GM18502 (cell line): ENCODE measurements around the gene SMIM1.

Experiments
- ATAC-seq: cut with Tn5 transposase; IDR thresholded peaks from one replicate; pipeline ENCODE4 v1.9.1; 2021; ENCODE audit warnings: mild to moderate bottlenecking; ENCODE audit not compliant: unreplicated experiment, poor library complexity

Gene SMIM1

DNA sequence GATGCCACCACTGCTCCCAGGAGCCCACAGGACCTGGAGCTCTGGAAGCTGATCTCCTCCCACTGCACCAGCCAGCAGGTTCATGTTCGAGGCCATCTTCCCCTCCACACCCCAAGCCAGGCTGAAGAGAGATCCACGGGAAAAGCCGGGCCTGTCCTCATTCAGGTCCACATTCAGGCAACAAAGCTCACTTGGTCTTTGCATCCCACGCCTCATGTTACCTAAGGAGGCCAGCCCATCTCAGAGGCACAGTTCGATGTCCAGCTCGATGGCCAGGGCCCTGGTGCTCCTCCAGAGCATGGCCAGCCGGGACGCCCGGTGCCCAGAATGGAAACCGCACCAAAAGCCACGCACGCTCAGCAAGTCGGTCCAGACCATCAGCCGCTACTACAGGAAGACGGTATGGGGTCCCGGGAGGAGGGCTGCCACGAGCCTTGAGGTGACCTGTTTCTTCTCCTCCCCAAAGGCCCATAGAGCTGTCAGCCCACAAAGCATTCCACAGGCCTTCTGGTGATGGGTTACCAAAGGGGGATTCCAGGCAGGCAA is 20.1 kb upstream of the SMIM1 start, which contains the start of gene CCDC27:
Gene CCDC27, plus strand, starts transcription at position 51 of the 546 bp plus-strand sequence. Its CDS starts 32 bp downstream, at position 83.
- ATAC-seq = no peak

DNA sequence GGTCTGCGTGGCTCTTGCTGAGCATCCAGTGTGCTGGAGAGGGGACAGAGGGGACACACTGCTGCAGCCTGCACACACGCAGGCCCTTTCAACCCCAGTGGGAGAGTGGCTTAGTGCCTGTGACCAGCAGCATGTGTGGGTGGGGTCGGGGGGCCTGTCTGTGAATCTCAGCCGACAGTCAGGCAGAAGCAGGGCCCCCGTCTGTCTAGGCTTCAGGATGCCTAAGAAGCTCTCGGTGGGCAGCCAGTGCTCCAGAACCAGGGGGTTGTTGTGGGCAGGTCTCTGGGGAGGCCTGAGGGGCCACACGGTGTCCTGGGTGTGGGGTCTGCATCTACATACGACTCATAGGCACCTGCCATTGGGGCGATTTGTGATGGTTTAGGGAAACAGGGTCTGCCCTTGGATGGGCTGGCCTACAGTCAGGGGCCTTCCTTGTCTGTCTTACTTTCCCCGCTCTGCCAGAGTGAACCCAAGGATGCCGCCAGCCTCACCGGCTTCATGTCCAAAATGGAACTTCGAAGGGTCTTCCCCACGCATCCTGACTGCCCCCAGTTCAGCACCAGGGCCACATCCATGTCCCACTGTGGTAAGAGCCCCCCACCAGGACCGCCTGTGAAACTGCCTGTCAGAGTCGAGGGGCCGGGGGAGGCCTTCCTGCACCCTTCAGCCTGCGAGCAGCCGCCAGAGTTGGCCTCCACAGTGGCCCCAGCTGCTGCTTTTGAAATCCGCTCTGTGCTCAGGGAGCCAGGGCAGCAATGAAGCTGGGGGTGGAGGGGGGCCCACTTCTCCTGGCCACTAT is 18.7 kb upstream of the SMIM1 start:
- ATAC-seq = no peak

DNA sequence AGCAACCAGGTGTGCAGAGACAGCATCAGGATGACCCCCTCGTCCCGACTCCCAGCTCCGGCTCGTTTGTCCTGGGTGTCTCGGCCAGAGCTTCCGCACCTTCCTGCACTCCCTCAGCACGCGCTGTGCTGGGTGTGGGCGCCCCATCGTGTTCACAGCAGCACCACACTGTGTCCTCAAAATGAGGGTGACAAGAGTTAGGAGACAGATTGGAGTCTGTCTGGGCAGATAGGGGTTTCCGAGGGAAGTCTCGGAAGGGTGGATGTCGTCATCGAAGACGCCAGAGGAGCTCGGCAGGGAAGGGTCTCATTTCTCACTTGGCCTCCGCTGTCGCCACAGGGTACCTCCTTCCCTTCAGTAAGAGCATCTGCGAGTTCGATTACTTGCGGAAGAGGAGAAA is 16.2 kb upstream of the SMIM1 start:
- ATAC-seq = no peak

DNA sequence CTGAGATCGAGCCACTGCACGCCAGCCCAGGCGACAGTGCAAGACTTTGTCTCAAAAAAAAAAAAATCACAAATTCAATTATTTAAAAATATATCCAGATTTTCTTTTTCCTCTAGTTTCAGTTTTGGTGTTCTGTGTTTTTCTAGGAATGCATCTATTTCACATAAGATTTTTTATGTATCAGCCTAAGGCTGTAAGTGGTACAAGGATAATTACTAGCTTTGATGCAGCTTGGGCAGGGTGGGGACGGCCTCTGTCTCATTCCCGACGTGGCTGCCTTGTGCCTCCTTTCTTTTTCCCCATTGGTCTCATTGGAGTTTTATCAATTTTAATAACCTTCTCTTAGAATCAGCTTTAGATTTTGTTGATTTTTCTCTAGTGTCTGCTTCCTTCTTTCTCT is 13.4 kb upstream of the SMIM1 start:
- no peak for ATAC-seq

DNA sequence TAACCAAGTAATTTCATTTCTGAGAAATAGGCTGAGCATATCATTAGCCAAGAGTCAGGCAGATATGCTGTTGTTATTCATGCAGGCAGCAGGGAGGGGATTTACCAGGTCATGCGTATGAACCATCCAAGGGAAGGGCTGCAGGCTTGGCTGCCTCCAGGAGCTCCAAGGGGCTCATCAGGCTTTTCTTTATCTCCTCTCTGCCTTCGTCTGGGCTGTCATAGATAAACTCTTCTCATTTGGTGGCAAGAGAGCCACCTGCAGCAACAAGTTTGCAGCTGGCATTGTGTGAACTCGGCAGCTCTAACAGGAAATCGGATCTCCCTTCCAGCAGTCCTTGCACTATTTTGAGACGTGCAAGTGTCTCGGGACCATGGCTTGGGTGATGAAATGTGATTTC is 12.8 kb upstream of the SMIM1 start:
- ATAC-seq = no peak

DNA sequence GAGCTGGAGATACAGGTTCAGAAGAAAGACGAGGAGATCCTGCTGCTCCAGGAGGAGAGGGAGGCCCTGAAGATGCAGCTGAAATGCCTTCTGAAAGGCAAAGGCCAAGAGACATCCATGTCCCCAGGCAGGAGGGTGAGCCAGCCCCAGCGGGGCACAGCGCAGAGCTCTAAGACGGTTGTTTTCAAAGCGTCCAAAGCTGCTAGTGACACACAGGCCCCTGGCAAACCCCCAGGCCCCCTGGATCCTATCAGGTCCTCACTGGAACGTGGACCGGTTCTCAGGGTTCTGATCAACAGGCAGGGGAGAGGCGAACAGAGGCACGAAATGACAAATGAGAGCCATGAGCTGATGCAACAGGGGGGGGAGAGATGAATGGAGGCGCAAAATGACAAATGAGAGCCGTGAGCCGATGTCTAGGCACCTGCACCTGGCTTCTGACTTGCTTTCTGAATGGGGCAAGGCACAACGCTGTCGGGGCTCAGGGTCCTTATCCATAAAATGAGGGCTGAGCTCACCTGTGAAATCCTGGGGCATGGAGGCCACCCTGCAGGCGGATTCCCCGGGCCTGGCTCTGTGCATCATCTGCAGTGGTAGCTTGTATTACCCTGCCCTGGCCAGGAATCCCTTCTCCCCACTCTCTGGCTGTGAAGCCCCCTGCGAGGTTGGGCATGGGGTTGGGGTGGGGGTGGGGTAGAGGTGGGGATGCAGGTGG is 11.1 kb upstream of the SMIM1 start:
- no peak for ATAC-seq

DNA sequence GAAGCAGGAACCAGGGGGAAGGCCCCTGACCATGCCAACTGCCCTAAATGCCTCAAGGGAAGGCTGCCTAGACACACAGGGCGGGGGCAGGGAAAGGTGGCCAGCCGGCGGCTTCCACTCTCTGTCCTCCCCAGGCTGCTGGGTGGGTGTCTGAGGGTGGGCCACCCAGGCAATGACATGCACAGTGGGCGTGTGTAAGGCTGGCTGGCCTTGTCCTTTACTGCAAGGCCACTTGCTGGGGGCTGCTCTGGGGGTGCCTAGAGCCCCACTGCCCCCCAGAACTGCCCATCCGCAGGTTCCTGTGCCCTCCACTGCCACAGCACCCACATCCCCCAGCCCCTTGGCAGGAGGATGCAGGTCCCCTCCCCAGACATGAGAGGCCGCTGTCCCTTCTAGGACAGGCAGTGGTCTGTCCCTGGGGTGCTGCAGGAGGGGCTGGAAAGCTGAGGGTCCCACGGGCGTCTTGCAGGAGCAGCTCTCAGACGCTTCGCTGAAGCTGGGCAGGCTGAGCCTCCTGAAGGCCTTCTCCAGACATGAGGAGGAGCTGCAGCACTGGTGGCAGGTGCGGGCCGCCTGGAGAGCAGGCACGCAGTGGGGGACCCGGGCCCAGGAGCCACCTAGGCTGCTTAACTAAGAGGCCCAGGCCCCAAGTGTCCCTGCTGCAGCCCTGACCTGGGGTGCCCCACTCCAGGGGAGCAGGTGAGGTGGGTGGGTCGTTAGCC is 10.2 kb upstream of the SMIM1 start:
- no peak for ATAC-seq

DNA sequence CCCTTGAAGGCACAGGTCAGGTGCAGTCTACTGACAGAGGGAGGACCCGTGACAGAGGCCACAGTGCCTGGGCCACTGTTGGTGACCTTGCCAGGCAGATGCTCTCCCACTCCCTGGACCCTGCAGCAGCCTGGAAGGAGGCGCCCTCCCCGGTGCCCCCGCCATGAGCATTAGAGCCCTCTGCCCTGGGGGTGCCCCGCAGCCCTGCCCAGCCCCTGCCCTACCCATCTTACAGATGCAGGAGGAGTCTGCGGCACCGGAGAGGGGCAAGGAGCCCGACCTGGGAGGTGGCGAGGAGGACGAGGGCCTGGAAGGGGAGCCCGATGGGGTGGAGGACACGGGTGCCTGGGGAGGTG is 9.7 kb upstream of the SMIM1 start:
- no peak for ATAC-seq

DNA sequence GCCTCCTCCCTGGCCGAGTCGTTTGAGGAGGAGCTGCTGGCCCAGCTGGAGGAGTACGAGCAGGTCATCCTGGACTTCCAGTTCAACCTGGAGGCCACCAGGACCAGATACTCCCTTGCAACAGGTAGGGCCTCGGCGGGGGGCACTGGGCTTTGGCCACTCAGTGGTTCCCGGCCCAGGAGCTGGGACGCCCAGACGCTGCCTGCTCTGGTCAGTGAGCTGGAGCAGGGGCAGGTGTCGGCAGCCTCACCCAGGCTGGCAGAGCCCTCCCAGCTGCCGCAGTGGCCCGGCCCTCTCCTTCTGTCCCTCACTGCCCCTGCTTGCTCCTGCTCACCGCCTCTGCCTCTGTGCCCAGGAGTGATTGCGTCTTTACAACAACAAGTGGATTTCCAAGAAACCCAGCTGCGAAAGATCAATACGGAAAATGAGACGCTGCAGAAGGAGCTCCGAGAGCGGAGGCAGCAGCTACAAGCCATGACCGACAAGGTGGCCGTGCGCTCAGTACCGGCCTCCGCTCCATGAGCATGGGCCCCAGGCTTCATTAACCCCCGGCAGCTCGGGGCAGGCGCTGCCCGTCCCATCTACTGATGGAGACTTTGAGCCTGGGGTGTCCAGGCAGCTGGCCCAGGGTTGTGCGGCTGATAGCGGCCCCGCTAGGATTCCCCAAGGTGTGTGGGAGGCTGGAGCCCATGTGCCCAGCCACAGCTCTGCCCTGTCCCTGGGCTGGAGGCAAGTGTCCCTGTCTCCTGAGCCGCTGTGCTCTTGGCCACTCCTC is 9.0 kb upstream of the SMIM1 start:
- ATAC-seq = no peak

DNA sequence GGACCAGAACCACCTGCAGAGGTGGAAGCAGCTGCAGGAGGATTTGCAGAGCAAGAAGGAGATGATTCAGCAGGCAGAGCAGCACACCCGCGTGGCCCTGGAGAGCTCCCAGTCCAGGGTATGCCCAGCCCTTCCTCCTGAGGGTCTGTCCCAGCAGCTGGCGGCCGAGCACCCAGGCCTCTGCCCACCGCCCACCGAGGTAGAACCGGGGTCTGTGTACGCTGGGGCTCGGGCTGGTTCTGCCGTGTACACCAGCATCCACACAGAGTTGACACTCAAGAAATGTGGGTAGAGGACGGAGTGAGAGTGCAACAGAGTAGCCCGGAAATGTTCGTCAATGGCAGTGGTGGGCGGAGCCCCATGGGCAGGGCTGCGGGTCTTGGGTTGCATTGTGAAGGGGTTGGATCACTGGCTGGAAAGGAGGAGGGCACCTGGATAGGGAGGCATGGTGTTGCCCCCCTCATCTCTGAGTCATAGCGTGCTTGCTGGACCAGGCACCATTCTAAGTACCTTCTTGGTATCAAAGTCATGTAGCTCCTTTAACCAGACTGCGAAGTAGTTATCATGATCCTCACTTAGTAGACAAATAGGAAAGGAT is 5.1 kb upstream of the SMIM1 start:
- ATAC-seq = no peak

DNA sequence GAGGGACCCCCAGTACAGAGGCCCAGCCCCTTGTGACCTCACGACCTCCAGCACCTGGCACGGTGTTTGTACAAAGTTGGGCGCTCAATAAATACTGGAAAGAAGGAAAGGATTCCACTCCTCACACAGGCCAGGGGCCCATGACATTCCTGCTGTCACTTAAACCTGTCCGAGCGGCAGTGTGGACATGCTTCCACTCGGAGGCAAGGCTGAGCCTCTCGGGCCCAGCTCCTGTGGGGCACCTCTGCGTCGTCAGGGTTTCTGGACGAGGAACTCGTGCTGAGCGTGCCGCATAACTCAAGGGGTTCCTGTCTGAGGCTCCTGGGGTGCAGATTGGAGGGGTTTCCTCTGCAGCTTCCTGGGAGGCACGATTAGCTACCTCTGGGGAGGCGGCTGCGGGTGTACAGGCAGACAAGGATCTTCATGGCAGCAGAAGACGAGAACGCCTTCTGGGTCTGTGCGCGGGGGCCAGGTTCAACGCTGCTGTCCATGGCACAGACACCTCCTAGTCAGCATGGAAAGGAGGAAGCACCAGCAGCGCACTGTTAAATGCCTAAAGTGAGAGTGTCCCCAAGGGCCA is 3.6 kb upstream of the SMIM1 start:
- no peak for ATAC-seq

DNA sequence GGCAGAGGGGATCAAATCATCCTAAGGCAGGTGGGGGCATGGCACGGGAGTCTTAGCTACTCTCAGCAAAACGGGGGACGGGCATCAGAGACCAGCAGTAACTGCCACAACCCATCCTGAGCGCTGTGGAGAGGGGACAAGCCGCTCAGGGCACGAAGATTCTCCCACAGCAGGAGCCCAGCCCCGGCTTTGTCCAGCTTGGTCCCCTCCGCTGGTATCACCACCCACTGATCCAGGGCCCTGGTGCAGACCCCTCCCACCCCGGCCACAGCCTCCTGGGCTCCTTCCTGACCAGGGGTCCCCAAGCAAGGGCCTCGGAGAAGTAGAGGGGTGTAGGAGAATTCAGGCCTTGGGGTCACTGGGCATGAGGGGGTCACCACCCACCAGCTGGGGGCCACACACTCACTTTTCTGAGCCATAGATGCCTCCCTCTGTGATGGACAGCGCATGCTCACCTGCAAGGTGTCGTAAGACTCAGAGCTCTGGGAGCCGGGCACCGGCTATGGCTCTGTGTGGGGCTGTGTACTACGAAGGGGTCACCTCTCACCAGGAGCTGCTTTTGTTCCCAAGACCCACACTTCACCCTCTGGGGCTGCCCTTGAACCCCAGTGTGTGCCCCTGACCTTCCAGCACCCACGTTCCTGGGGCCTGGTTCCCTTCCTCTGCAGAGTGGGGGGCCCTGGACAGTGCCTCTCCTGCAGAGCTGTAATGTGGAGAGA is 2.3 kb upstream of the SMIM1 start:
- no peak for ATAC-seq

DNA sequence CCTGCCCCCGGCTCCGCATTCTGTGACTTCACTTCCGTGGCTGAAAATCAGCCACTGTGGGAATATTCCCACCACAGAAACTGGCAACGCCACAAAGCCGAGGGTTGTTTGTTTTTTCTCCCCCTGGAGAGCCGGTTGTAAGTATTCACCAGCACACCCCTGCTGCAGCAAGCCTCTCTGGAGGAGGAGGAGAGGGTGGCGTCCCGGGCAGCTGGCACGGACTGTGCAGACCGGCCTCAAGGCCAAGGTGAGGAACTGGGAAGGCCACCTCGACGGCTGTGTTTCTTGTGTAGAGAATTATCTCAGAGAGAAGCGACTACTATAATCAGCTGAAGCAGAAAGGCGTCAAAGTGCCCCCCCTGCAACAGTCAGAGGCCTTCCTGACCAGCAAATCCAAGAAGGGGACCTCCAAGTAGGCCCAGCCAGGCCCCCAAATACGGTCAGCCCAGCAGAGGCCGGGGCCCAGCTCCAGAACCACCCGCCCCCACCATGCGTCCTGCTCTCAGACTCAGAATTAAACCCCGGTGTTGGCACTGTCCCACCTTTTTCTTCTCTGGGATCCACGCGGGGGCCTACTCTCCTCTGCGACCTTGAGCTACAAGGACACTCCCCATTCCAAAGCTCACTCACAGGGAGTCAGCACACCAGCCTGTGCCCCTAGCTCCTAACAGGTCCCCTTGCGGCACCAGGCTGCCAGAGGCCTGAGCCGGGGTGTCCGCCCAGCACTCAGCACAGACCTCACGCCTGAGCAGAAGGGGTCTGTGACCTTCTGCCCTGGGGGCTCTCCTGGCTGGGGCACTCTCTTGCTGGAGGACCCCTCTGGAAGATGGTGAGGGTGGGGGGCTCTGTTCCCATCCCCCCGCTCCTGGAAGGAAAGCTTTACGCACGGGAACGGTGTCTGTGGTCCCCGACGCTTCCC is 1.2 kb upstream of the SMIM1 start:
- no peak for ATAC-seq

DNA sequence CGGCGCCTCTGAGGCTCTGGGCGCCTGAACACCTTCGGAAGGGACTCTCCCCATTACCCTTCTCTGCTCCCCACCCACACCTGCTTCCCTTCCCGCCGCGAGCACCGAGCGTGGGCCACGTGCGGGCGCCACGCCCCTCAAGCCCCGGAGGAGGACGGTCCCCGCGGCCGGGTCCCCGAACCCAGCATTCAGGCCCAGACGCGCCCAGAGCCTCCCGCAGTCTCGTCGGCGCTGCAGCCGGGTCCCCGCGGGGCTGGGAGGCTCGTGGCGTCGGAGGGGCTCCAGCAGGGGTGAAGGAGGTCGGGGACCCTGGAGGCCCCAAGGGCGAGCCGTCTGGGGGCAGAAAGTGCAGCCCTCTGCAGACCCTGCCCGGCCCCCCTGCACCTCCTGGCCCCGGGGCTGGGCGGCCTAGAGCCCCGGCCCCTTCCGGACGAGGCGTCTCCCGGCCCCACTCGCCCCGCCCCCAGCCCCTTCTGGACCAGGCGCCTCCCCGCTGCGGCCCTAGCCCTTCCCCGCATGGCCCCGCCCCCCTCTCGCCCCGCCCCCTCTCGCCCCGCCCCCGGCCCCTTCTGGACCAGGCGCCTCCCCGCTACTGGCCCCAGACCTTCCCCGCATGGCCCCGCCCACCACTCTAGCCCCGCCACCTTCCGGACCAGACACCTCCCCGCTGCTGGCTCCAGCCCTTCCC is 378 bp upstream of the SMIM1 start:
- peak; percentile 61 for ATAC-seq

DNA sequence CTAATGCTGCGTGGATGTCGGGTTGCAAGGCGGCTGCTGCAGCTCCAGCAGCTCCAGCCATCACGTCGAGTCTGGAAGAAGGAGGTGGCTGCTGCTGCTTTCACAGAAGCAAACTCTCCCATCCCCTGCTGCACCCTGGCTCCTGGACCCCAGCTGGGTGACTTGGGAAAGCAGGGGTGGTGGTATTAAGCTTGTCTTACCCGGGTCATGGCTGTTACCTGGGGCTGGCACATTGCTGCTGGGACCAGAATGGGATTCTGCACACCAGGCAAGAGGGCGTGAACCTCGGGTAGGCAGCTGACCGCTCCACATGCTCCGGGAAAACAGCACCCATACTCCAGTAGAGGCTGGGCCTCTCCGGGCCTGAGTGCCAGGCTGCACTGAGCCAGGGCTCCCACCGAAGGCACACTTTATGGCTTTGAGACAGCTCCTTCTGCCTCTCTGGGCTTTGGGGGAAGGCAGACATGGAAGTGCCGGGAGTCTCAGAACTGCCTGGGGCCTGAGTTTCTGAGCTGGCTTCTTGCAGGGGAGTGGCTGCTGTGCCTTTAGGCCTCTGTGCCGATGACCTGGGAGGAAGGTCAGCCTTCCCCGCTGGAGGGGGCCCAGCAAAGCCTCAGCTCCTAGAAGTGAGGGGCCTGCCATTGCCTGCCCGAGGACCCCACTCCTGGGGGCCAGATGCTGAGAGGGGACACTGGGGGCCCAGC is 1.2 kb downstream of the SMIM1 start:
- no peak for ATAC-seq

DNA sequence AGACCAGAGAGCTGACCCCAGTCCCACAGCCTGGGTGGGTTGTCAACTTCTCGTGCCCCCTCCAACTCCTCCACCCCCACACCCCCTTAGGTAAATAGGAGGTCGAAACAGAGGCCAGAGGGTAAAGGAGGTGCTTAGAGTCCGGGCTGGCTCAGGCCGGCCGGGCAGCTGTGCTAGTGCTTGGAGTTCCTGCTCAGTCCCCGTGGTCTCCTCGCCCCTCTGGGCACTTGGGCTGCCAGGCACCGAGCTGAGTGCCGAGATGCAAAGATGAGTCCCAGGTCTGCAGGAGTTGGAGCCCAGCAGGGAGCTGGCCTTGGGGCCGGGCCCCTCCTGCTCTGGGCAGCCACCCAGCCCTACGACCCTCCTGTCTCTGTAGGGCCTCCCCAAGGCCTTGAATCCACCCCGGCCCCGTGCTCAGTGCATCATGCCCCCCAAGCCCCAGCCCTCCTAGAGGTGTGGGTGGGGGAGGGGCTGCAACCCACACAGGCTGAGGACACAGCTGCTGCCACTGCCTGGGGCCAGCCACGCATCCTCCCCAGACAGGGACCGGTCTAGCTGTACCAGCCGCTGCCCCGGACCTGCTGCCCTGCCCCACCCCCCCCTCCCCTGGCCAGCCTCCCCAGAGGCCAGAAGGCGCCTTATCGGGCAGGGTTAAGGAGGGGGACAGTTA is 1.9 kb downstream of the SMIM1 start:
- no peak for ATAC-seq
